NCI-H1092 treated with DMSO at 0.1 percent for 48 hours (cell line): ENCODE results near the gene PI4KB.
"Not testable (repeated sequence)": the region's sequence is repeated elsewhere in the genome, so short reads cannot be mapped to it uniquely, and the experiment has no call there.

Experiments
- DNase-seq: peaks from one replicate; lab custom pipeline; 2025; lab: John Stamatoyannopoulos, UW

Gene PI4KB

DNA sequence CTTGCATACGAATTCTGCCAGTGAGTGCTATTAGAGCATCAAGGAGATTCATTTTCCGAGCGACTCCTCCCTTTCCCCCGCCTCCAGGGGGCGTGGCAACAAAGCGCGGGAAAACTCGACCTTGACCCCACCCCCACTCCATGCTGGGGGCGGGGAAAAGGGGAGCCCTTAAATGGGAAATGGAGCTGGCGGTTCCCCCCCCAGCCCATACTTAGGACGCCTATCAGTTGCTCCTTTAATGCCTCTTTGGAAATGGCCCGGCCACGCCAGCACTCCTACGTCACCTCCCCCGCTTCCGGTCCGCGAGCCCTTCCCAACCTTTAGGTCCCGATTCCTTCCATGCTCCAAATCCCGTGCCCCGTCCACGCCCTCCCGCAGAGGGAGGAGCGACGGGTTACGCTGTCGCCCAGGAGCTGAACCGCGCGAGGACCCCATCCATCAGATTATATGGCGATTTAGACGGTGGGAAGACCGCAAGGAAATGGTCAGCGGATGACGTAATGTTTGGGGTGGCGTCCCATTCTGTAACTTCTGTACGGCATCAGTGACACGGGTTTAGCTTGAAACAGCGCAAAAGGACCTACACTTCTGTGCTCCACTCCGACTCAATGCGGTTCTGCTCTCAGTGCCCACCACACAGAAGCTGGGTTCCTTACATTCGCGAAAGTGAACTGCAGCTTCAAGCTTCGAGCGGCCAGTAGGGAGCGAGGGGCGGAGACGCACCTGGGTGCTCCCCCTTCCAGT is 45.8 kb downstream of the PI4KB start:
- DNase-seq: peak; percentile 98

DNA sequence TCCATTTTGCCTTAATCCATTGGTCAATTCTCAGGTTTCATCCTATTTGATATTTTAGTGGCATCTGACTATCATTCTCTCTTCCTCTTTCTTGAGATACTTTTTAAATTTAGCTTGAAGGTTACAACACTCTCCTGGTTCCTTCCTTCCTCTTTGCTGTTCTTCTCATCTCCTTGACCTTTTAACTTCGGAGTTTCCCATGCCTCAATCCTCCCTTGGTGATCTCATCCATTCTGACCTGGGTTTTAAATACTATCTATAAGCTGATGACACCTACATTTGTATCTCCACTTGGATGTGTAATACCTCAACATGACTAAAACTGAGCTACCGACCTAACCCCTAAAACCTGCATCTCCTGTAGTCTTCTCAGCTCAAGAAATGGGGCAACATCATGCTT is 50.0 kb downstream of the PI4KB start:
- DNase-seq: no peak

DNA sequence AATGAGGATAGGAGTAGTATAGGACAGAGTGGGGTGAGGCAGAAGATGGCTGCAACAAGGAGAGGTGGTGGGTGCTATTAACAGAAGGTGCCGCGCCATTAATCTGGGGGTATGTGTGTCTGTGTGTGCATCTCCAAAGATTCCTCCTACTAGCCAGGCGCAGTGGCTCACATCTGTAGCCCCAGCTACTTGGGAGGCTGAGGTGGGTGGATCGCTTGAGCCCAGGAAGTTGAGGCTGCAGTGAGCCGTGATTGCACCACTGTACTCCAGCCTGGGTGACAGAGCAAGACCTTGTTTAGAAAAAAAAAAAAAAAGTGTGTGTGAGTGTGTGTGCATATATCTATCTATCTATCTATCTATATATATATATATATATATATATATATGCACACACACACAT is 51.9 kb downstream of the PI4KB start:
- DNase-seq: not testable (repeated sequence)

DNA sequence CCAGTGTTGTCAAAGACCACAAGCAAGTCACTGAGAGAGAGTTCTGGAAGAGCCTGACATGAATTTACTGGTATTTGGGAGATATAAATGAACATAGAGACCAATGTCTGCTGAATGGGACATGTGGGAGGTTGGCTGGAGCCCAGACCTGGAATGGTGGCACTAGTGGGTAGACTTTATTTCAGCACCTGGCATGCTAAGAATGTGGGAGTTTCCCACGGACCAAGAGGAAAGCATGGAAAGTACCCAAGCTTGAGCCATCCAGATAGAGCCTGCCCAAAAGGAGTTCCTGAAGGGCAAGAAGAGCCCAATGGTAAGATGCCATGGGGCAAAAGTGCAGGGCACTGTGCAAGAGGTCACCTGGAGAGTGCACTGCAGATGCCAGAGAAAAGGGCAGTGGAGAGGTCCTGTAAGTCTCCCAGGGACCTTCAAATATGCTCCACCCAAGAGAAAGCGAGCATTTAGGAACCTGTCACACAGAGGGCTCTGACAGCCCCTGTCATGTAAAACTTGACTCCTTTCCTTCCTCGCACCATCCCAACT is 53.2 kb downstream of the PI4KB start:
- no peak for DNase-seq

GRCh38 chr1:151267760-151268159 is 59.5 kb downstream of the PI4KB start:
- no peak for DNase-seq

DNA sequence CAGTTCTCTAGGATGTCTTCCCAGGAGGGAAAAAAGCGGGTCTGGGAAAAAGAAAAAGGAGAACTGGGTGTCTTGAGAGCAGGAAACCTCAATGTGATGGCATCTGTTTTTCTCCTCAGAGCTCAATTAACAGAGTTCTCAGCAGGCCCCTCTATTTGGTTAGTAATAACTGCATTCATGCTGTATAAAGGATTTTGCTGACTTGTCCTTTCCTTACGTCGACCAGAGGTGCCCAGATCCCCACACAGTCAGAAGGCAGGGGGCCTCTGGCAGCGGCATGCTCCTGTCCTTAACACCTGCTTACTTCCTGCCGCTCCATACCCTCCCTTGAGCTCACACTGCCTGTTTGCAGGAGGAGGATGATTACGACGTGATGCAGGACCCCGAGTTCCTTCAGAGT is 60.4 kb downstream of the PI4KB start:
- DNase-seq: no peak

DNA sequence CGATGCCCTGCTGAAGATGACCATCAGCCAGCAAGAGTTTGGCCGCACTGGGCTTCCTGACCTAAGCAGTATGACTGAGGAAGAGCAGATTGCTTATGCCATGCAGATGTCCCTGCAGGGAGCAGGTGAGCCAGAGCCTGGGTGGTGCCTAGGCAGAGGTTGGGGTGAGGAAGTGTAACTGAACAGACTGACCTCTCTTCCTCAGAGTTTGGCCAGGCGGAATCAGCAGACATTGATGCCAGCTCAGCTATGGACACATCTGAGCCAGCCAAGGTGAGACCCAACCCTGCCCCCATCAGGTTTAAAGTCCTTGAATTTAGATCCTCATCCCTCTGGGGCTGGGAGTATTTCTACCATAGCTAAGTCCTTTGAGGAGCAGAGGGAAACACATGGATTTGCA is 60.9 kb downstream of the PI4KB start:
- no peak for DNase-seq

DNA sequence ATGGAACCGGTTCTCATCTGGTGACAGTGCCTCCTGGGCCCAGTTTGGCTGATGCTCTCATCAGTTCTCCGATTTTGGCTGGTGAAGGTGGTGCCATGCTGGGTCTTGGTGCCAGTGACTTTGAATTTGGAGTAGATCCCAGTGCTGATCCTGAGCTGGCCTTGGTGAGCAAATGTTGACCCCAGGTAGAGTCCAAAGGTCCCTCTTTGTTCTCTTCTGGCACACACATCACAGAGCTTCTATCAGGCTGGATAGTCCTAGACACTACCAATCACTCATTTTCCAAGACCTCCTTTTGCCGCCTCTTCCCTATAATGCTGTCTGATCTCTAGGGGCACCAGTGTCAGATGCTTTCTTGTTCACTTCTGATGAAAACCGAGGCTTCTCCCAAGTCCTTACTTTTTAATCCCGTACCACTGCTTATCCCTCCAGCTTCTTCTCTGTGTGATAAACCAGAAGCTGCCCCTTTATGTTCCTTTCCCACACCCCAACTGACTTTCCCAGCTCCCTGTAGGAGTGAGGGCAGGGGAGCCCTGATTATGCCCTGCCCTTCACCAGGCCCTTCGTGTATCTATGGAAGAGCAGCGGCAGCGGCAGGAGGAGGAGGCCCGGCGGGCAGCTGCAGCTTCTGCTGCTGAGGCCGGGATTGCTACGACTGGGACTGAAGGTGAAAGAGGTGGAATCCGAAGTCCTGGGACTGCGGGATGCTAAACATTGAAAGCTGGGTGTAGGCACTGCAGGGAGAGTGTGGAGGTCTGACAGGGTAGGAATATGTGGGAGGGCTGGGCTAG is 61.6 kb downstream of the PI4KB start:
- DNase-seq: no peak

- no peak for DNase-seq
Measured at GRCh38 chr1:151259351-151259750, 67.9 kb downstream of the PI4KB start.

- DNase-seq: no peak
Measured at GRCh38 chr1:151255381-151255780, 71.8 kb downstream of the PI4KB start.

DNA sequence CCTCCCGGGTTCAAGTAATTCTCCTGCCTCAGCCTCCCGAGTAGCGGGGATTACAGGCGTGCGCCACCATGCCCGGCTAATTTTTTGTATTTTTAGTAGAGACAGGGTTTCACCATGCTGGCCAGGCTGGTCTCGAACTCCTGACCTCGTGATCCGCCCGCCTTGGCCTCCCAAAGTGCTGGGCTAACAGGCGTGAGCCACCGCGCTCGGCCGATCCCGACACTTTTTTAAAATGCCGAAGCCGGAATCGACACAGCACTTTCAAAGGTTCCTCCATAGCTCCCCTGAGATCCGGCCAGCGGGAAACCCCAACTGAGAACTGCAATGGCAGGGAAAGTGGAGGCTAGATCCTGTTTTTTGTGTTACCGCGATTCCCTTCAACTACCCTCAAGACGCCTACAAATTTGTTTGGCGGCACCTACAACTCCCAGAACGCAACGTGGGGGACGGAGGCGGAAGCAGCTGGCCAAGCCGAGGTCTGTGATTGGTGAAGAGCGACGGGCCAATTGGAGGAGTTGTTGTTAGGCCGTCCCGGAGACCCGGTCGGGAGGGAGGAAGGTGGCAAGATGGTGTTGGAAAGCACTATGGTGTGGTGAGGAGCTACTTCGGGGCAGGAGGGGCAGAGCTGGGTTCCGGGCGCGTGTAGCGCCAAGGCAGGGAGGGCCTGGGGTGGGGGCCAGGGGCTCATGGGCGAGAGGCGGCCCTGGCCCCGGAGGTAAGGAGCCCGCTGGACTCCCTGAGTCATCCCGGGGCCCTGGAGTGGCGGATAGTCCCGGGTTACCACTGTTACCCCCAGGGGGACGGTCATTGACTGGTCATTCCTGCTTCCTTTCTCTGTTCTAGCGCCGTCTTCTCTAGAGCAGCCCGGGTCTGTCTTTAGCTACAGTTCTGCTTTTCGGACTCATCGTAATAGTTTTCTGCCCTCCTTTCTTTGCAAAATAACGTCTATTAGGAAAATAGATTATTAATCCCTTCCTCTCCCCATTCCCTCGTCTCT is 72.7 kb downstream of the PI4KB start, which contains the start of gene PSMD4:
Gene PSMD4 (plus strand): TSS at position 518 of the 997 bp plus-strand sequence. CDS start 49 bp downstream, at position 567.
- DNase-seq: peak; percentile 98

DNA sequence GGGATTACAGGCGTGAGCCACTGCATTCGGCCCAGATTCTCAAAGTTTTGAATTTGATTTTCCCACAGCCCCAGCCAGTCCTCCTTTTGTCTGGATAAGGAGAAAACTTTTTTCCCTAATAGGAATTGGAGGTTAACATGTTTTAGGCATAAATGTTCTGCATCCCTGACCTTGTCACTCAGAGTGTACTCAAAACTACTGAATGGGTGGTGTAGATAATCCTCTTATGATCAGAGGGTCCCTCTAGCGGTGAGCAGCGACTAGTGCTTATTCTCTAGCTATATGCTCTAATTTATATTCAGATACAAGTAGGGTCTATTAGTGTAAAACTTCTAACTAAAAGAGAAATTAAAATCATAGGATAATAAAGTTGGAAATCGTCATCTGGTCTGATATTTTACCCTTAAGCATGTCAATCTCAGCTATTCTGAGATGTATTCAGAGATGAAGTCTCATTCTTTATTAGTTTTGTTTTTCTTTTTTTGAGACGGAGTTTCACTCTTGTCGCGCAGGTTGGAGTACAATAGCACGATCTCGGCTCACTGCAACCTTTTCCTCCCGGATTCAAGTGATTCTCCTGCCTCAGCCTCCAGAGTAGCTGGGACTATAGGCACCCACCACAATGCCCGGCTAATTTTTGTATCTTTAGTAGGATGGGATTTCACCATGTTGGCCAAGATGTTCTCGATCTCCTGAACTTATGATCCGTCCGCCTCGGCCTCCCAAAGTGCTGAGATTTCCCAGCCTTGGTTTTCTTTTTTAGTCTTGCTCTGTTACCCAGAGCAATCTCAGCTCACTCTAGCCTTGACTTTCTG is 75.4 kb downstream of the PI4KB start:
- DNase-seq: peak; percentile 83

DNA sequence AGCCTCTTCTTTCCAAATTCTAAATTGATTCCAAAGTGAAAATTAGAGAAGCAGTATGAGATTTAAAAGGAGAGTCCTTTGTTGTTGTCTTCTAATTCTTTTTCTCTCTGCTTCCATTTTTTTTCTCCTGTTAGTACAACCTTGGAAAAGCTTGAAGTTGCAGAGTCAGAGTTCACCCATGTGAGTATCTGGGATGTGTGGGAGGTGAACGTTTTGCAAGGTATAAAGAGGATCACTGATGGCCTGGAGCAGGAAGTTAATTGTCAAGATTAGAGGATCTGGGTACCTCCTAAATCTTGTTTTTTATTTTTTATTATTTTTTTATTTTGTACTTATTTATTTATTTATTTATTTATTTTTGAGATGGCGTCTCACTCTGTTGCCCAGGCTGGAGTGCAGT is 80.4 kb downstream of the PI4KB start:
- DNase-seq: no peak

DNA sequence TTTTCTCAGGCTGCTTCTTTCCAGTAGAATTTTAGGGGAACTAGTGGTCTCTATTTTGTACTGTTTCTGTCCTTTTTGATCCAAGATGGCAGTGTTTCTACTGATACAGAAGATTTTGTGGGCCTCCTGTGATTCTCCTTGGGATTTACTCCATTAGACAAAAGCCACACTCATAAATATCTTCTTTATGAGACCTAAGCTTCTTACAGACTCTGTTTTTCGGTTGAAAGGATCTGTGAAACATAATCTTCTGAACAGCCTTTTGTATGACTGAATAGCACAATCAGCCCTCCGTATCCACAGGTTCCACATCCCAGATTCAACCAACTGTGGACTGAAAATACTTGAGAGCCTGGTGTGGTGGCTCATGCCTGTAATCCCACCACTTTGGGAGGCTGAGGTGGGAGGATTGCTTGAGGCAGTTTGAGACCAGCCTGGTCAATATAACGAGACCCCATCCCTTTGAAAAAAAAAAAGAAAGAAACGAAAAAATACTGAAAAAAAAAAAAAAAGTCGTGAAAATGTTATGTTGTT is 83.5 kb downstream of the PI4KB start:
- DNase-seq: no peak

DNA sequence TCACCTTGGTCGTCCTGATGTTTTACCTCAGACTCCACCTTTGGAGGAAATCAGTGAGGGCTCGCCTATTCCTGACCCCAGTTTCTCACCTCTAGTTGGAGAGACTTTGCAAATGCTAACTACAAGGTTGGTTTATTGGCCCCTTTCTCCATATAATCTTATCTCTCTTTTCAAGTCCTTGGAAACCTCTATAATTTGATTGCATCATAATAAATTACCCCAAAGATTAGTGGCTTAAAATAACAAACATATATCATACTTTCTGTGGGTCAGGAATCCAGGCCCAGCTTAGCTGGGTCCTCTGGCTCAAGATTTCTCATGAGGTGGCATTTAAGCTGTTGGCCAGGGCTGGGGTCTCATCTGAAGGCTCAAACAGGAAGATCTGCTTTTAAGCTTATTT is 84.8 kb downstream of the PI4KB start:
- DNase-seq: no peak
